Measurements from ENCODE around the gene JAG2. TPM values are rescaled to one million over a fixed set of nuclear protein-coding genes. Genes with fewer than 3 reads are reported as not detected.

JAG2 gene
- total RNA-seq: 1 to 10 TPM in 1 of 2 experiments, under 1 TPM in 1; 0.37 to 1.2 TPM
- 0.15 TPM for polyA plus RNA-seq

- peaks cover 16% of the 10 kb centered on the region for H3K4me1 ChIP-seq (ENCODE audit: insufficient read depth, low read length)
- H3K27ac ChIP-seq (ENCODE audit: low read depth, low read length): no peak within 1 kb of the TSS
- no peaks in the 10 kb centered on the region for H3K36me3 Mint-ChIP-seq
- H3K4me1 Mint-ChIP-seq: peaks cover 0 to 22% (median 8%) of the 10 kb centered on the region in 3 donors
- POLR2A ChIA-PET: interaction anchor here (0.6 kb wide), 1 partner anchor 27 kb away, joined by 7 read pairs; no protein-coding TSS in a partner anchor
- peaks cover 13 to 31% of the 10 kb centered on the region in 2 donors for H3K27me3 Mint-ChIP-seq
- peak in 4 of 5 donors; percentile 31 to 43 (median 38) for DNase-seq
- no peak within 1 kb of the TSS for H3K4me3 ChIP-seq (ENCODE audit: low read length)
- no peaks in the 10 kb centered on the region for H3K36me3 ChIP-seq (ENCODE audit: insufficient read depth, low read length)
- H3K27ac Mint-ChIP-seq: peak within 1 kb of the TSS in 1 of 8 donors; percentile 61
- H3K27me3 ChIP-seq (ENCODE audit: insufficient read depth, low read length, poor library complexity, severe bottlenecking): peaks cover 15% of the 10 kb centered on the region
- H3K9me3 Mint-ChIP-seq: no peaks in the 10 kb centered on the region
- CTCF ChIA-PET: interaction anchor here (1.3 to 1.7 kb wide), 3 partner anchors 14 to 26 kb away, joined by 3 to 5 read pairs (median 5); no protein-coding TSS in a partner anchor
- no peaks in the 10 kb centered on the region for H3K9me3 ChIP-seq (ENCODE audit: low read length)
- H3K4me3 Mint-ChIP-seq: peak within 1 kb of the TSS; percentile 48 to 87 (median 74)
Measured at GRCh38 chr14:105168496-105168978, at the start of gene JAG2. Gene JAG2 (minus strand): TSS chr14:105168776. CDS start chr14:105168420, 356 bp downstream.

DNA sequence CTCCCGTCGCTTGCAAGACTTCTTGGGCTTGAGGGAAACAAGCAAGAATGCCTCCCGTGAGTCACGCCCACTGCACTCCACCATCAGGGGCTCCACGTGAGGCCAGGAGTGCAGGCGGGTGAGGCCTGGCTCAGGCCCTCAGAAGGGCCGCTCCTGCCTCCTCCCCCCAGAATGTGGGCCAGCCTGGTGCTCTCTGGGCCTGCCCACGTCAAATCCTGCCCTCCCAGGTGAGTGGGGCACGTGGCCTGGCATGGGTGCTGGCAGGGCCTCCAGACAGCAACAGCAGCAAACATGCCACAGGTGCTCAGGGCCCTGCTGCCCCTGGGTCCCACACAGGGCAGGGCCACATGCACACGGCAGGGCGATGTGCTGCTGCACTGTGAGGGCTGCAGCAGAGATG lies 49.2 kb upstream of the JAG2 start:
- peaks cover 3 to 67% (median 10%) of the 10 kb centered on the region in 3 donors for H3K36me3 Mint-ChIP-seq
- Histone ChIP-seq H3K4me3 (ENCODE audit: low read length) (no peak overlapping the region), H3K36me3 (ENCODE audit: insufficient read depth, low read length) (peaks cover 12% of the 10 kb centered on the region), H3K27ac (ENCODE audit: low read depth, low read length) (no peak overlapping the region), H3K9me3 (ENCODE audit: low read length) (no peaks in the 10 kb centered on the region), H3K27me3 (ENCODE audit: insufficient read depth, low read length, poor library complexity, severe bottlenecking) (no peaks in the 10 kb centered on the region), H3K4me1 (ENCODE audit: insufficient read depth, low read length) (no peaks in the 10 kb centered on the region)
- ChIA-PET CTCF (no interaction called here), POLR2A (no interaction called here)
- H3K27ac Mint-ChIP-seq: no peak overlapping the region
- H3K4me3 Mint-ChIP-seq: no peak overlapping the region
- H3K9me3 Mint-ChIP-seq: no peaks in the 10 kb centered on the region
- no peaks in the 10 kb centered on the region for H3K27me3 Mint-ChIP-seq
- DNase-seq: no peak
- H3K4me1 Mint-ChIP-seq: peaks cover 0 to 4% (median 0%) of the 10 kb centered on the region in 3 donors

DNA sequence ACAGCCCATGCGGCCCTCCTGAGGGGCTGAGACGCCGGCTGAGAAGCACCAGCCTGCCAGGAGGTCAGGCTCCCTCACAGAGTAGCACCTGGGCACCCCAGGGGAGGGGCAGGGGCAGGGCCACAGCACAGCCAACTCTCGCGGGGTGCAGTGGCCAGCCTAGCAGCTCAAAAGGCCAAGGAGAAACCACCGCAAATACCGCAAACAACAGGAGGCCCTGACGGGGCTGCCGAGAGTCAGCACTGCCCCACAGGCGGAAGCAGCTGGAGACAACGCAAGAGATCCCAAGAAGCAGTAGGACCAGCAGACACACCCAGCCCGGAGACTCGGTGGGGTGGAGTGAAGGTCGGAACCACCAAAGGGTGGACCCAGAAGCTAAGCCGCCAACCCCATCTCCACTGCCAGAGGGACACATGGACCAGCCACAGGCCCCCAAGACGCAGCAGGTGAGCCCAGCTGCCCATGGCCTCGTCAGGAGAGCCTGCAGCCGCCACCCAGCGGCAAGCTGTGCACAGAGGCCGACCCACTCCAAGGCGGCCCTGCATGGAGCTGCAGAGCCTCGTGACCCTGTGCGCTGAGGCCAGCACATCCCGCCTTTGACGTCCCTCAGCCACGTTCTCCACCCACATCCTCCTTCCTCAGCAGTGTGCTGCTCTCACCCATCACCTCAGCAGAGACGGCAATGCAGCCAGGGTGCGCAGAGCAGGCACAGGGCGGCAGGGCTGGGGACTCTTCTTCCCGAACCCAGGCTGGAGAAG lies 48.1 kb upstream of the JAG2 start:
- H3K9me3 ChIP-seq (ENCODE audit: low read length): no peaks in the 10 kb centered on the region
- ChIA-PET POLR2A (no interaction called here), CTCF (no interaction called here)
- peaks cover 12% of the 10 kb centered on the region for H3K36me3 ChIP-seq (ENCODE audit: insufficient read depth, low read length)
- no peaks in the 10 kb centered on the region for H3K9me3 Mint-ChIP-seq
- no peak overlapping the region for H3K27ac ChIP-seq (ENCODE audit: low read depth, low read length)
- H3K4me3 Mint-ChIP-seq: no peak overlapping the region
- DNase-seq: no peak
- H3K27ac Mint-ChIP-seq: peak overlapping the region in 1 of 8 donors; percentile 33
- H3K27me3 Mint-ChIP-seq: no peaks in the 10 kb centered on the region
- no peaks in the 10 kb centered on the region for H3K27me3 ChIP-seq (ENCODE audit: insufficient read depth, low read length, poor library complexity, severe bottlenecking)
- H3K4me1 ChIP-seq (ENCODE audit: insufficient read depth, low read length): no peaks in the 10 kb centered on the region
- H3K36me3 Mint-ChIP-seq: peaks cover 0 to 65% (median 4%) of the 10 kb centered on the region in 3 donors
- peaks cover 0 to 3% (median 0%) of the 10 kb centered on the region in 3 donors for H3K4me1 Mint-ChIP-seq
- no peak overlapping the region for H3K4me3 ChIP-seq (ENCODE audit: low read length)

GRCh38 chr14:105215602-105216001 lies 47.0 kb upstream of the JAG2 start:
- CTCF ChIA-PET: no interaction called here
- POLR2A ChIA-PET: no interaction called here

GRCh38 chr14:105214324-105214915 lies 45.8 kb upstream of the JAG2 start:
- H3K9me3 ChIP-seq (ENCODE audit: low read length): no peaks in the 10 kb centered on the region
- no peaks in the 10 kb centered on the region for H3K27me3 Mint-ChIP-seq
- no peak overlapping the region for H3K4me3 ChIP-seq (ENCODE audit: low read length)
- ChIA-PET POLR2A (no interaction called here), CTCF (no interaction called here)
- peaks cover 5% of the 10 kb centered on the region for H3K36me3 ChIP-seq (ENCODE audit: insufficient read depth, low read length)
- H3K27me3 ChIP-seq (ENCODE audit: insufficient read depth, low read length, poor library complexity, severe bottlenecking): no peaks in the 10 kb centered on the region
- H3K27ac Mint-ChIP-seq: peak overlapping the region in 1 of 8 donors; percentile 26
- peaks cover 0 to 59% (median 4%) of the 10 kb centered on the region in 3 donors for H3K36me3 Mint-ChIP-seq
- no peaks in the 10 kb centered on the region for H3K4me1 ChIP-seq (ENCODE audit: insufficient read depth, low read length)
- no peaks in the 10 kb centered on the region for H3K9me3 Mint-ChIP-seq
- no peak overlapping the region for H3K27ac ChIP-seq (ENCODE audit: low read depth, low read length)
- H3K4me3 Mint-ChIP-seq: no peak overlapping the region
- H3K4me1 Mint-ChIP-seq: peaks cover 0 to 3% (median 0%) of the 10 kb centered on the region in 3 donors
- DNase-seq: no peak

More at GRCh38 chr14:105215602-105216001, 47.0 kb upstream of the JAG2 start:
- peaks cover 5% of the 10 kb centered on the region for H3K36me3 ChIP-seq (ENCODE audit: insufficient read depth, low read length)
- Mint-ChIP-seq H3K9me3 (no peaks in the 10 kb centered on the region), H3K4me3 (no peak overlapping the region), H3K36me3 (peaks cover 0 to 61% (median 4%) of the 10 kb centered on the region in 3 donors), H3K27ac (peak overlapping the region in 2 of 8 donors; percentile 68 to 79), H3K27me3 (no peaks in the 10 kb centered on the region), H3K4me1 (peaks cover 0 to 3% (median 0%) of the 10 kb centered on the region in 3 donors)
- DNase-seq: no peak
- H3K4me3 ChIP-seq (ENCODE audit: low read length): no peak overlapping the region
- H3K27ac ChIP-seq (ENCODE audit: low read depth, low read length): no peak overlapping the region
- H3K9me3 ChIP-seq (ENCODE audit: low read length): no peaks in the 10 kb centered on the region
- no peaks in the 10 kb centered on the region for H3K4me1 ChIP-seq (ENCODE audit: insufficient read depth, low read length)
- H3K27me3 ChIP-seq (ENCODE audit: insufficient read depth, low read length, poor library complexity, severe bottlenecking): no peaks in the 10 kb centered on the region

DNA sequence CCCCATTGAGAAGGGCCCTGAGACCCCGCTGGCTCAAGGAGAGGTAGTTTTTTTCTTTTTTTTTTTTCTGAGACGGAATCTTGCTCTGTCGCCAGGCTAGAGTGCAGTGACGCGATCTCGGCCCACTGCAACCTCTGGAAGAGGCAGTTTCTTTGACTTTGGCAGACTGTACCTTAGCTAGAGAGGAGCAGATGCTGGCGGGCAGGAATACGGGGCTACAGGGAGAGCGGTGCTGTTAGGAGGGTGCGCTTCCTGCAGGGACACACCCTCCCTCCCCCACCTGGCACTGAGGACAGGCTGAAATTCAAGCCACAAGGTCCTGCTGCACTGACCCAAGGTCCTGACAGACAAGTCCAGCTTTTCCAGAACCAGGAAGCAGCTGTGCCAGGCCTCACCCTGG lies 44.8 kb upstream of the JAG2 start:
- H3K4me1 Mint-ChIP-seq: peaks cover 0 to 3% (median 0%) of the 10 kb centered on the region in 3 donors
- no peaks in the 10 kb centered on the region for H3K9me3 Mint-ChIP-seq
- H3K4me3 ChIP-seq (ENCODE audit: low read length): no peak overlapping the region
- no peak overlapping the region for H3K27ac Mint-ChIP-seq
- no peak for DNase-seq
- CTCF ChIA-PET: interaction anchor here (1.1 kb wide), 1 partner anchor 11 kb away, joined by 3 read pairs; no protein-coding TSS in a partner anchor
- no peaks in the 10 kb centered on the region for H3K9me3 ChIP-seq (ENCODE audit: low read length)
- H3K4me3 Mint-ChIP-seq: no peak overlapping the region
- H3K36me3 ChIP-seq (ENCODE audit: insufficient read depth, low read length): peaks cover 1% of the 10 kb centered on the region
- POLR2A ChIA-PET: no interaction called here
- no peak overlapping the region for H3K27ac ChIP-seq (ENCODE audit: low read depth, low read length)
- no peaks in the 10 kb centered on the region for H3K27me3 ChIP-seq (ENCODE audit: insufficient read depth, low read length, poor library complexity, severe bottlenecking)
- H3K36me3 Mint-ChIP-seq: peaks cover 0 to 52% (median 4%) of the 10 kb centered on the region in 3 donors
- H3K27me3 Mint-ChIP-seq: no peaks in the 10 kb centered on the region
- no peaks in the 10 kb centered on the region for H3K4me1 ChIP-seq (ENCODE audit: insufficient read depth, low read length)

DNA sequence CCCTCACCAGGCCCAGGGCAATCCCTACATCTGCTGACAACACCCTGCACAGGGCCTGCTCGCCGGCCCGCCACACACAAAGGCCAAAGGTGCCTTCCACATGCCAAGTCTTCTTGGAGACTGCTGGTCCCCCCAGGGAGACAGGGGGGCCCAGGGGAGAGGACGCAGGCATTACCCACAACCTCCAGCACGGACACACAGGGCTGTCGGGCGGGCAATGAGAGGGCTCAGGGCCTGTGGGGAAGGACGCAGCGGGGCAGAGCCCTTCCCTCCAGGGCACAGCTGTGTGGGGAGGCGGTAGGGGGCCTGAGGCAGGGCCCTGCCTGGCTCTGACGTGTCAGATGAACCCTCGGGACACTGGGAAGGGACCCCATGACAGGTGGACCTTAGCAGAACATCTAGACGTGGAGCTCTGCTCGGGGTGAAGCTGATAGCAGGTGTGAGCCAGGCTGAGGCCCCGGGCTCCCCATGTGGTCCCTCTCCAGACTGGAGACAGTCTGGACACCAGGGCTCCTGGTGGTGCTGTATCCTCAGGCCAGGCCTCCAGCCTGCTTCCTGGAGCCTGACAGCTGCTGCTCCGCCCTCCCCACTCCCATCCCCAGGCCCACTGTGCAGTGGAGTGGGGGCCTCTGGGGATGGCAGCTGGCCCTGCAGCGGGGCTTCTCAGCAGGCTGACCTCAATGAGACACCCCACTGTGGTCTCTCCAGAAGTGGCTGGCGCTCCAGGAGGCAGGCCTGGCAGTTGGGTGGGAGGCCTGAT lies 44.1 kb upstream of the JAG2 start:
- no peak for DNase-seq
- no peaks in the 10 kb centered on the region for H3K27me3 ChIP-seq (ENCODE audit: insufficient read depth, low read length, poor library complexity, severe bottlenecking)
- H3K9me3 ChIP-seq (ENCODE audit: low read length): no peaks in the 10 kb centered on the region
- no peak overlapping the region for H3K4me3 Mint-ChIP-seq
- no peaks in the 10 kb centered on the region for H3K9me3 Mint-ChIP-seq
- no peak overlapping the region for H3K27ac ChIP-seq (ENCODE audit: low read depth, low read length)
- peak overlapping the region in 1 of 8 donors; percentile 33 for H3K27ac Mint-ChIP-seq
- peaks cover 0 to 3% (median 0%) of the 10 kb centered on the region in 3 donors for H3K4me1 Mint-ChIP-seq
- H3K36me3 Mint-ChIP-seq: peaks cover 0 to 45% (median 4%) of the 10 kb centered on the region in 3 donors
- no peaks in the 10 kb centered on the region for H3K36me3 ChIP-seq (ENCODE audit: insufficient read depth, low read length)
- POLR2A ChIA-PET: no interaction called here
- CTCF ChIA-PET: interaction anchor here (1.1 to 1.4 kb wide), 3 partner anchors 10 to 17 kb away, joined by 3 to 4 read pairs (median 3); no protein-coding TSS in a partner anchor
- no peak overlapping the region for H3K4me3 ChIP-seq (ENCODE audit: low read length)
- no peaks in the 10 kb centered on the region for H3K4me1 ChIP-seq (ENCODE audit: insufficient read depth, low read length)
- no peaks in the 10 kb centered on the region for H3K27me3 Mint-ChIP-seq
